ENCODE results near the gene WDR55.
"Not testable (repeated sequence)": the region's sequence is repeated elsewhere in the genome, so short reads cannot be mapped to it uniquely, and the experiment has no call there.

Gene WDR55

GRCh38 chr5:140713562-140714094 lies 48.9 kb downstream of the WDR55 start:
- DNase-seq = no peak

DNA sequence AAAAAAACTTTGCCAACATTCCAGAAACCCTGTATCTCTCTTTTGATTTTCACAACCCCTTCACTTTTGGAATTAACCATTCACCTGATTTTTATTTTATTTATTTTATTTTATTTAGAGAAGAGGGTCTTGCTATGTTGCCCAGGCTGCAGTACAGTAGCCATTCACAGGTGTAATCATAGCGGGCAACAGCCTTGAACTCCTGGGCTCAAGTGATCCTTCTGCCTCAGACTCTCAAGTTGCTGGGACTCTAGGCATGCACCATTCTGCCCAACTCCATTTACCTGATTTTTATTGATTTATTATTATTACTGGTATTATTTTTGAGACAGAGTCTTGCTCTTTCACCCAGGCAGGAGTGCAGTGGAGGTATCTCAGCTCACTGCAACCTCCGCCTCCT lies 51.5 kb downstream of the WDR55 start:
- not testable (repeated sequence) for DNase-seq

- no peak for DNase-seq
These were observed 53.5 kb downstream of the WDR55 start for GRCh38 chr5:140718266-140718592.

DNA sequence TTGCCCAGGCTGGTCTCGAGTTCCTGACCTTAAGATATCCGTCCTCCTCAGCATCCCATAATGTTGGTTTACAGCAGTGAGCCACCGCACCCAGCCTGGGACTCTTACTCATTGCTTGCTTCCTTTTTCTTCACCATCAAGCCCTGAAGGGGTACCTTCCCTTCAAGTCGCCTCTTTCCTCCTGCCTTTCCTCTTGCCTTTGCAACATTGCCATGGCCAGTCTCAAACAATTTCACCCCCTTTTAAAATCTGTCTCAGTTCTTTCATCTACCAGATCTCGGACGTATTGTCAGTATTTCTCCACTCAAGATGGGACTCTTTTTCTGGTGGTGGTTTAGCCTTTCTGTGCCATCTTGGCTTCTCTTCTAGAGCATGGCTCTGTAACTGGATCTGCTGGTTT lies 56.0 kb downstream of the WDR55 start:
- DNase-seq = not testable (repeated sequence)

DNA sequence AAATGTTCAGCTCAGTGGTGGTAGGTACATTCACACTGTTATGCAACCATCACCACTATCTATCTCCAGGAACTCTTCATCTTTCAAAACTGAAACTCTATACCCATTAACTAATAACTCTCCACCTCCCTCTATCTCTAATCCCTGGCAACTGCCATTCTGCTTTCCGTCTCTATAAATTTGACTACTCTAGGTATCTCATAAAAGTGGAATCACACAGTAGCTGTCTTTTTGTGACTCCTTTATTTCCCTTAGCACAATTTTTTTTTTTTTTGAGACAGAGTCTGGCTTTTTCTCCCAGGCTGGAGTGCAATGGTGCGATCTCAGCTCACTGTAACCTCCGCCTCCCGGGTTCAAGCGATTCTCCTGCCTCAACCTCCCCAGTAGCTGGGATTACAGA lies 56.7 kb downstream of the WDR55 start:
- not testable (repeated sequence) for DNase-seq

Measured in NCI-H774 (cell line).